ENCODE measurements around the gene KRT36. TPM values are rescaled to one million over a fixed set of nuclear protein-coding genes. Genes with fewer than 3 reads are reported as not detected.

Gene KRT36
- total and polyA plus RNA-seq, 2 experiments from 2014 or later, result not detected

GRCh38 chr17:41483531-41483930 is 6.2 kb downstream of the KRT36 start (continued):
- TF ChIP-seq, protein P1, sequence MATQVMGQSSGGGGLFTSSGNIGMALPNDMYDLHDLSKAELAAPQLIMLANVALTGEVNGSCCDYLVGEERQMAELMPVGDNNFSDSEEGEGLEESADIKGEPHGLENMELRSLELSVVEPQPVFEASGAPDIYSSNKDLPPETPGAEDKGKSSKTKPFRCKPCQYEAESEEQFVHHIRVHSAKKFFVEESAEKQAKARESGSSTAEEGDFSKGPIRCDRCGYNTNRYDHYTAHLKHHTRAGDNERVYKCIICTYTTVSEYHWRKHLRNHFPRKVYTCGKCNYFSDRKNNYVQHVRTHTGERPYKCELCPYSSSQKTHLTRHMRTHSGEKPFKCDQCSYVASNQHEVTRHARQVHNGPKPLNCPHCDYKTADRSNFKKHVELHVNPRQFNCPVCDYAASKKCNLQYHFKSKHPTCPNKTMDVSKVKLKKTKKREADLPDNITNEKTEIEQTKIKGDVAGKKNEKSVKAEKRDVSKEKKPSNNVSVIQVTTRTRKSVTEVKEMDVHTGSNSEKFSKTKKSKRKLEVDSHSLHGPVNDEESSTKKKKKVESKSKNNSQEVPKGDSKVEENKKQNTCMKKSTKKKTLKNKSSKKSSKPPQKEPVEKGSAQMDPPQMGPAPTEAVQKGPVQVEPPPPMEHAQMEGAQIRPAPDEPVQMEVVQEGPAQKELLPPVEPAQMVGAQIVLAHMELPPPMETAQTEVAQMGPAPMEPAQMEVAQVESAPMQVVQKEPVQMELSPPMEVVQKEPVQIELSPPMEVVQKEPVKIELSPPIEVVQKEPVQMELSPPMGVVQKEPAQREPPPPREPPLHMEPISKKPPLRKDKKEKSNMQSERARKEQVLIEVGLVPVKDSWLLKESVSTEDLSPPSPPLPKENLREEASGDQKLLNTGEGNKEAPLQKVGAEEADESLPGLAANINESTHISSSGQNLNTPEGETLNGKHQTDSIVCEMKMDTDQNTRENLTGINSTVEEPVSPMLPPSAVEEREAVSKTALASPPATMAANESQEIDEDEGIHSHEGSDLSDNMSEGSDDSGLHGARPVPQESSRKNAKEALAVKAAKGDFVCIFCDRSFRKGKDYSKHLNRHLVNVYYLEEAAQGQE (IDR thresholded peaks at IDR 0.05; ENCODE audit: unreplicated experiment), result no peak

- Mint-ChIP-seq H3K27me3 (ENCODE audit: insufficient read depth, low read depth, poor library complexity) (peaks cover 16% of the 10 kb centered on the region), H3K27ac (no peak within 1 kb of the TSS; the same call in 1 of the 2 replicates)
- TF ChIP-seq, protein P2, sequence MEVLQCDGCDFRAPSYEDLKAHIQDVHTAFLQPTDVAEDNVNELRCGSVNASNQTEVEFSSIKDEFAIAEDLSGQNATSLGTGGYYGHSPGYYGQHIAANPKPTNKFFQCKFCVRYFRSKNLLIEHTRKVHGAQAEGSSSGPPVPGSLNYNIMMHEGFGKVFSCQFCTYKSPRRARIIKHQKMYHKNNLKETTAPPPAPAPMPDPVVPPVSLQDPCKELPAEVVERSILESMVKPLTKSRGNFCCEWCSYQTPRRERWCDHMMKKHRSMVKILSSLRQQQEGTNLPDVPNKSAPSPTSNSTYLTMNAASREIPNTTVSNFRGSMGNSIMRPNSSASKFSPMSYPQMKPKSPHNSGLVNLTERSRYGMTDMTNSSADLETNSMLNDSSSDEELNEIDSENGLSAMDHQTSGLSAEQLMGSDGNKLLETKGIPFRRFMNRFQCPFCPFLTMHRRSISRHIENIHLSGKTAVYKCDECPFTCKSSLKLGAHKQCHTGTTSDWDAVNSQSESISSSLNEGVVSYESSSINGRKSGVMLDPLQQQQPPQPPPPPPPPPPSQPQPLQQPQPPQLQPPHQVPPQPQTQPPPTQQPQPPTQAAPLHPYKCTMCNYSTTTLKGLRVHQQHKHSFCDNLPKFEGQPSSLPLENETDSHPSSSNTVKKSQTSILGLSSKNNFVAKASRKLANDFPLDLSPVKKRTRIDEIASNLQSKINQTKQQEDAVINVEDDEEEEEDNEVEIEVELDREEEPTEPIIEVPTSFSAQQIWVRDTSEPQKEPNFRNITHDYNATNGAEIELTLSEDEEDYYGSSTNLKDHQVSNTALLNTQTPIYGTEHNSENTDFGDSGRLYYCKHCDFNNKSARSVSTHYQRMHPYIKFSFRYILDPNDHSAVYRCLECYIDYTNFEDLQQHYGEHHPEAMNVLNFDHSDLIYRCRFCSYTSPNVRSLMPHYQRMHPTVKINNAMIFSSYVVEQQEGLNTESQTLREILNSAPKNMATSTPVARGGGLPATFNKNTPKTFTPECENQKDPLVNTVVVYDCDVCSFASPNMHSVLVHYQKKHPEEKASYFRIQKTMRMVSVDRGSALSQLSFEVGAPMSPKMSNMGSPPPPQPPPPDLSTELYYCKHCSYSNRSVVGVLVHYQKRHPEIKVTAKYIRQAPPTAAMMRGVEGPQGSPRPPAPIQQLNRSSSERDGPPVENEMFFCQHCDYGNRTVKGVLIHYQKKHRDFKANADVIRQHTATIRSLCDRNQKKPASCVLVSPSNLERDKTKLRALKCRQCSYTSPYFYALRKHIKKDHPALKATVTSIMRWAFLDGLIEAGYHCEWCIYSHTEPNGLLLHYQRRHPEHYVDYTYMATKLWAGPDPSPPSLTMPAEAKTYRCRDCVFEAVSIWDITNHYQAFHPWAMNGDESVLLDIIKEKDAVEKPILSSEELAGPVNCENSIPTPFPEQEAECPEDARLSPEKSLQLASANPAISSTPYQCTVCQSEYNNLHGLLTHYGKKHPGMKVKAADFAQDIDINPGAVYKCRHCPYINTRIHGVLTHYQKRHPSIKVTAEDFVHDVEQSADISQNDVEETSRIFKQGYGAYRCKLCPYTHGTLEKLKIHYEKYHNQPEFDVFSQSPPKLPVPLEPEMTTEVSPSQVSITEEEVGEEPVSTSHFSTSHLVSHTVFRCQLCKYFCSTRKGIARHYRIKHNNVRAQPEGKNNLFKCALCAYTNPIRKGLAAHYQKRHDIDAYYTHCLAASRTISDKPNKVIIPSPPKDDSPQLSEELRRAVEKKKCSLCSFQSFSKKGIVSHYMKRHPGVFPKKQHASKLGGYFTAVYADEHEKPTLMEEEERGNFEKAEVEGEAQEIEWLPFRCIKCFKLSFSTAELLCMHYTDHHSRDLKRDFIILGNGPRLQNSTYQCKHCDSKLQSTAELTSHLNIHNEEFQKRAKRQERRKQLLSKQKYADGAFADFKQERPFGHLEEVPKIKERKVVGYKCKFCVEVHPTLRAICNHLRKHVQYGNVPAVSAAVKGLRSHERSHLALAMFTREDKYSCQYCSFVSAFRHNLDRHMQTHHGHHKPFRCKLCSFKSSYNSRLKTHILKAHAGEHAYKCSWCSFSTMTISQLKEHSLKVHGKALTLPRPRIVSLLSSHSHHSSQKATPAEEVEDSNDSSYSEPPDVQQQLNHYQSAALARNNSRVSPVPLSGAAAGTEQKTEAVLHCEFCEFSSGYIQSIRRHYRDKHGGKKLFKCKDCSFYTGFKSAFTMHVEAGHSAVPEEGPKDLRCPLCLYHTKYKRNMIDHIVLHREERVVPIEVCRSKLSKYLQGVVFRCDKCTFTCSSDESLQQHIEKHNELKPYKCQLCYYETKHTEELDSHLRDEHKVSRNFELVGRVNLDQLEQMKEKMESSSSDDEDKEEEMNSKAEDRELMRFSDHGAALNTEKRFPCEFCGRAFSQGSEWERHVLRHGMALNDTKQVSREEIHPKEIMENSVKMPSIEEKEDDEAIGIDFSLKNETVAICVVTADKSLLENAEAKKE (CRISPR knock-in tag; IDR thresholded peaks at IDR 0.05), result no peak
- TF ChIP-seq STAT1 (IDR thresholded peaks at IDR 0.05; ENCODE audit: unreplicated experiment) (no peak), EZH2 (IDR thresholded peaks at IDR 0.05; ENCODE audit: low read depth, unreplicated experiment) (no peak), EZH2phosphoT487 (IDR thresholded peaks at IDR 0.05; ENCODE audit: unreplicated experiment) (no peak), CREB1 (CRISPR knock-in tag; IDR thresholded peaks at IDR 0.05; ENCODE audit: low read depth) (no peak), CTCF (conservative IDR thresholded peaks at IDR 0.05; ENCODE audit: low read depth in 2 of 2) (no peak), JUNB (IDR thresholded peaks at IDR 0.05; ENCODE audit: unreplicated experiment) (no peak), ZNF114 (CRISPR knock-in tag; IDR thresholded peaks at IDR 0.05) (no peak), POLR2AphosphoS5 (IDR thresholded peaks at IDR 0.05; ENCODE audit: low read depth) (no peak)
- TF ChIP-seq, protein P1 (IDR thresholded peaks at IDR 0.05; ENCODE audit: unreplicated experiment), result no peak
Observed at GRCh38 chr17:41481036-41481435, 8.7 kb downstream of the KRT36 start, which contains the start of gene KRT35. Gene KRT35 (minus strand): TSS chr17:41481151. CDS start chr17:41481097, 54 bp downstream.

More at GRCh38 chr17:41481036-41481435, 8.7 kb downstream of the KRT36 start, which contains the start of gene KRT35:
- no peaks in the 10 kb centered on the region for H3K36me3 Mint-ChIP-seq (ENCODE audit: low read depth)
- no peaks in the 10 kb centered on the region; the same call in 1 of the 2 replicates for H3K9me2 ChIP-seq (ENCODE audit: insufficient read depth)
- no peaks in the 10 kb centered on the region for H3K79me2 ChIP-seq (replicated peaks; ENCODE audit: insufficient read depth)
- H3K36me3 ChIP-seq (ENCODE audit: insufficient read depth), result no peaks in the 10 kb centered on the region
- H3K4me2 ChIP-seq, result no peak within 1 kb of the TSS
- H3K4me3 Mint-ChIP-seq, result no peak within 1 kb of the TSS
- H3F3A ChIP-seq (replicated peaks; ENCODE audit: low read depth), result no peaks in the 10 kb centered on the region
- H3K4me3 ChIP-seq, result no peak within 1 kb of the TSS
- H3K4me1 ChIP-seq (ENCODE audit: insufficient read depth), result no peaks in the 10 kb centered on the region
- no peak for ATAC-seq
- H3K27me3 ChIP-seq (ENCODE audit: insufficient read depth), result no peaks in the 10 kb centered on the region
- H3K27ac ChIP-seq (ENCODE audit: low read depth), result no peak within 1 kb of the TSS
- H3K4me1 Mint-ChIP-seq, result no peaks in the 10 kb centered on the region
- no peak for DNase-seq (ENCODE audit: low spot score)
- no peaks in the 10 kb centered on the region for H3K9me3 Mint-ChIP-seq
- no peaks in the 10 kb centered on the region for H4K20me1 ChIP-seq (replicated peaks; ENCODE audit: insufficient read depth)
- no peak within 1 kb of the TSS for H2AFZ ChIP-seq
